Astrocyte (in vitro differentiated cells and primary cell): ENCODE data around the gene DTNA. TPM values are rescaled to one million over a fixed set of nuclear protein-coding genes. Genes with fewer than 3 reads are reported as not detected.

Source experiments
- DNase-seq: peaks from one replicate; pipeline ENCODE4 v3.0.0-alpha.2; 2010; ENCODE audit warnings: low read depth
- FAIRE-seq: peaks from 2 replicates; lab custom pipeline; 2011; peaks lifted over from hg19 to GRCh38; lab: Jason Lieb, UNC
- H2AFZ ChIP-seq: 2 replicates; pipeline ENCODE4 v1.6.0; 2012; ENCODE audit warnings: low read depth, low read length, inconsistent platforms
- H3K27ac ChIP-seq: 2 replicates; pipeline ENCODE4 v1.5.1; 2011; ENCODE audit warnings: low read depth, low read length, inconsistent platforms
- H3K27me3 ChIP-seq: 2 replicates; pipeline ENCODE4 v1.6.0; 2011; ENCODE audit warnings: low read length, inconsistent platforms; ENCODE audit not compliant: insufficient read depth
- H3K36me3 ChIP-seq: 2 replicates; pipeline ENCODE4 v1.5.1; 2011; ENCODE audit warnings: low read length, inconsistent platforms; ENCODE audit not compliant: insufficient read depth
- H3K4me1 ChIP-seq: 2 replicates; pipeline ENCODE4 v1.5.1; 2011; ENCODE audit warnings: low read length, inconsistent platforms; ENCODE audit not compliant: insufficient read depth
- H3K4me2 ChIP-seq: 2 replicates; pipeline ENCODE4 v1.6.0; 2012; ENCODE audit warnings: low read length, inconsistent platforms
- H3K4me3 ChIP-seq: 2 replicates; pipeline ENCODE4 v1.5.1; 2011; ENCODE audit warnings: low read depth, mild to moderate bottlenecking, low read length, inconsistent platforms; ENCODE audit not compliant: insufficient read depth
- H3K79me2 ChIP-seq: 2 replicates; pipeline ENCODE4 v1.6.0; 2012; ENCODE audit warnings: mild to moderate bottlenecking, low read length, inconsistent platforms; ENCODE audit not compliant: insufficient read depth
- H3K9ac ChIP-seq: 2 replicates; pipeline ENCODE4 v1.6.0; 2012; ENCODE audit warnings: mild to moderate bottlenecking, low read length, inconsistent platforms
- H3K9me3 ChIP-seq: 2 replicates; pipeline ENCODE4 v1.5.1; 2012; ENCODE audit warnings: low read depth, mild to moderate bottlenecking, low read length, inconsistent platforms; ENCODE audit not compliant: insufficient read depth
- H4K20me1 ChIP-seq: 2 replicates; pipeline ENCODE4 v1.6.0; 2012; ENCODE audit warnings: low read length, inconsistent platforms; ENCODE audit not compliant: insufficient read depth
- H3K27ac Mint-ChIP-seq: one replicate; pipeline ENCODE4 v1.8.0; 2021; ENCODE audit warnings: mild to moderate bottlenecking, mixed read lengths; ENCODE audit not compliant: unreplicated experiment
- H3K27me3 Mint-ChIP-seq: one replicate; pipeline ENCODE4 v1.8.0; 2021; ENCODE audit warnings: low read depth, mixed read lengths; ENCODE audit not compliant: unreplicated experiment
- H3K36me3 Mint-ChIP-seq: one replicate; pipeline ENCODE4 v1.8.0; 2021; ENCODE audit warnings: low read depth, mixed read lengths; ENCODE audit not compliant: unreplicated experiment
- H3K4me1 Mint-ChIP-seq: one replicate; pipeline ENCODE4 v1.8.0; 2021; ENCODE audit warnings: low read depth, mixed read lengths; ENCODE audit not compliant: unreplicated experiment
- H3K4me3 Mint-ChIP-seq: one replicate; pipeline ENCODE4 v1.8.0; 2021; ENCODE audit warnings: mild to moderate bottlenecking, moderate library complexity, mixed read lengths; ENCODE audit not compliant: unreplicated experiment
- H3K9me3 Mint-ChIP-seq: one replicate; pipeline ENCODE4 v1.8.0; 2021; ENCODE audit warnings: mild to moderate bottlenecking, mixed read lengths; ENCODE audit not compliant: unreplicated experiment
- EZH2 ChIP-seq: IDR thresholded peaks from 2 replicates; pipeline ENCODE4 v1.6.1; 2012; ENCODE audit warnings: mild to moderate bottlenecking, low read length, inconsistent platforms; ENCODE audit not compliant: insufficient read depth
- total RNA-seq: library from RNA; stranded (reverse); gene quantifications from 2 replicates; pipeline ENCODE4 v1.2.1, GENCODE V29; 2021
- TF ChIP-seq, protein P1 (sequence below): IDR thresholded peaks from 2 replicates; pipeline ENCODE4 v1.5.1; 2011; ENCODE audit warnings: low read depth, mild to moderate bottlenecking, inconsistent platforms, low read length, moderate library complexity; ENCODE audit not compliant: insufficient read depth

DTNA gene
- total RNA-seq, 1 donor from 2014 or later = 41.1 TPM

DNA sequence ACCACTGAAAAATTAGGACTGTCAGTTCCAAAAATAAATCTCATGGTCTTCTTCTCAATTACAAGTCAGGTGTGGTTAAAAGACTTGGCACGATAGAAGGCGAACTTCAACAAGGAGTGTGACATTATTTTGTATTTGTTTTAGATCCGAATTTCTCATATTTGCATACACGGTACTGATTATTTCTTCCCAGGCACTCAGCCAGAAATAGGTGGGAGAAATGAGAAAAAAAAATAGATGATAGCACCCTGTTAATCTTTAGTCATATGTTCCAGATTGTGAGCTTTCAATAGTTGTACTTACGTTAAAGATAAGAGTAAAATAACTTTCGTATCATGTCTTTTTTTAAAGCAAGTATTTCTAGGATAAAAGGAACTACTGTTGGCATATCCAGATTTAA, 106.1 kb downstream of the DTNA start:
- H3K4me3 ChIP-seq = no peak overlapping the region
- no peaks in the 10 kb centered on the region for H3K9me3 Mint-ChIP-seq
- no peak overlapping the region for H3K4me3 Mint-ChIP-seq
- TF ChIP-seq, protein P1, sequence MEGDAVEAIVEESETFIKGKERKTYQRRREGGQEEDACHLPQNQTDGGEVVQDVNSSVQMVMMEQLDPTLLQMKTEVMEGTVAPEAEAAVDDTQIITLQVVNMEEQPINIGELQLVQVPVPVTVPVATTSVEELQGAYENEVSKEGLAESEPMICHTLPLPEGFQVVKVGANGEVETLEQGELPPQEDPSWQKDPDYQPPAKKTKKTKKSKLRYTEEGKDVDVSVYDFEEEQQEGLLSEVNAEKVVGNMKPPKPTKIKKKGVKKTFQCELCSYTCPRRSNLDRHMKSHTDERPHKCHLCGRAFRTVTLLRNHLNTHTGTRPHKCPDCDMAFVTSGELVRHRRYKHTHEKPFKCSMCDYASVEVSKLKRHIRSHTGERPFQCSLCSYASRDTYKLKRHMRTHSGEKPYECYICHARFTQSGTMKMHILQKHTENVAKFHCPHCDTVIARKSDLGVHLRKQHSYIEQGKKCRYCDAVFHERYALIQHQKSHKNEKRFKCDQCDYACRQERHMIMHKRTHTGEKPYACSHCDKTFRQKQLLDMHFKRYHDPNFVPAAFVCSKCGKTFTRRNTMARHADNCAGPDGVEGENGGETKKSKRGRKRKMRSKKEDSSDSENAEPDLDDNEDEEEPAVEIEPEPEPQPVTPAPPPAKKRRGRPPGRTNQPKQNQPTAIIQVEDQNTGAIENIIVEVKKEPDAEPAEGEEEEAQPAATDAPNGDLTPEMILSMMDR = no peak
- no peak for TF ChIP-seq EZH2
- H3K27me3 ChIP-seq = no peaks in the 10 kb centered on the region
- no peaks in the 10 kb centered on the region for H3K36me3 ChIP-seq
- H4K20me1 ChIP-seq = no peaks in the 10 kb centered on the region
- no peak overlapping the region for H3K9ac ChIP-seq
- DNase-seq (no peak), FAIRE-seq (no peak)
- H3K36me3 Mint-ChIP-seq = peaks cover 11% of the 10 kb centered on the region
- H3K27me3 Mint-ChIP-seq = no peaks in the 10 kb centered on the region
- H3K4me2 ChIP-seq = no peak overlapping the region
- no peaks in the 10 kb centered on the region for H3K4me1 Mint-ChIP-seq
- H2AFZ ChIP-seq = no peak overlapping the region
- no peaks in the 10 kb centered on the region for H3K79me2 ChIP-seq
- no peak overlapping the region for H3K27ac Mint-ChIP-seq
- no peak overlapping the region for H3K27ac ChIP-seq
- H3K4me1 ChIP-seq = no peaks in the 10 kb centered on the region
- H3K9me3 ChIP-seq = no peaks in the 10 kb centered on the region

DNA sequence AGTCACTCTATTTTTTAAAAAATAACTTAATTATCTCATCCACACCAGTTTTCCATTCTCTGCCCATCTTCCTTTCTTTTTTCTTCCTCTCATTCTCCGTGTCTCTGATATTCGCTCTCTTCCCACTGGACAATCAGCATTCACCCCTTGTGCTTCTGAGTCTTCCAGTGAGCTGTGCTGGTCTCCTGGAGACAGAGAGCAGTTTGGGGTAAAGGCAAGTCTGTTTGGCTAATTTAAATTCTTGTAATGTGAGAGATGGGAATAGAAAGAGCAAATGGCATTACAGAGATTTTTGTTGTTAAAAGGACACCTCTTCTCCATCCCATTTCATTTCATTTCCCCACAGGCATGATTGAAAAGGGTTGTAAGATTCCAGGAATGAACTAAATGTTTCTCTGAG, 107.5 kb downstream of the DTNA start:
- TF ChIP-seq EZH2 = no peak
- TF ChIP-seq, protein P1 = no peak
- no peak overlapping the region for H3K27ac Mint-ChIP-seq
- FAIRE-seq (no peak), DNase-seq (no peak)
- Histone ChIP-seq H3K9ac (no peak overlapping the region), H3K27ac (no peak overlapping the region), H3K36me3 (no peaks in the 10 kb centered on the region), H2AFZ (no peak overlapping the region), H3K4me3 (no peak overlapping the region), H3K4me1 (no peaks in the 10 kb centered on the region), H3K4me2 (no peak overlapping the region), H4K20me1 (no peaks in the 10 kb centered on the region), H3K9me3 (no peaks in the 10 kb centered on the region), H3K79me2 (no peaks in the 10 kb centered on the region), H3K27me3 (no peaks in the 10 kb centered on the region)
- H3K9me3 Mint-ChIP-seq = no peaks in the 10 kb centered on the region
- H3K4me3 Mint-ChIP-seq = no peak overlapping the region
- H3K4me1 Mint-ChIP-seq = no peaks in the 10 kb centered on the region
- peaks cover 10% of the 10 kb centered on the region for H3K36me3 Mint-ChIP-seq
- H3K27me3 Mint-ChIP-seq = no peaks in the 10 kb centered on the region

DNA sequence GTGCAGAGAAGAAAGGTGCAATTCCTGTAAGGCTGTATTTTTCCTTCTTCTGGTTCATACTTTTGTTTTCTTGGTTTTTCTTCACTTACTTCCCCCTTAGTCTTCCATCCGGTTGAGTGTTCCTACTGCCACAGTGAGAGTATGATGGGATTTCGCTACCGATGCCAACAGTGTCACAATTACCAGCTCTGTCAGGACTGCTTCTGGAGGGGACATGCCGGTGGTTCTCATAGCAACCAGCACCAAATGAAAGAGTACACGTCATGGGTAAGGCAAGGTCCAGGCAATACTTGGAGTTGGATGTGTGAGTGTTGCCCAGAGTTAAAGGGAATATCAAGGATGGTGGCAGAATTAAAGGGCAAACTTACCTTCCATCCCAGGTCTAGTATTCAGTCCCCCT, 108.0 kb downstream of the DTNA start:
- Histone ChIP-seq H3K9me3 (no peaks in the 10 kb centered on the region), H3K27me3 (no peaks in the 10 kb centered on the region), H2AFZ (no peak overlapping the region), H4K20me1 (no peaks in the 10 kb centered on the region), H3K9ac (no peak overlapping the region), H3K27ac (no peak overlapping the region), H3K36me3 (no peaks in the 10 kb centered on the region), H3K79me2 (no peaks in the 10 kb centered on the region), H3K4me3 (no peak overlapping the region), H3K4me1 (no peaks in the 10 kb centered on the region), H3K4me2 (no peak overlapping the region)
- Mint-ChIP-seq H3K4me3 (no peak overlapping the region), H3K36me3 (peaks cover 9% of the 10 kb centered on the region), H3K27ac (no peak overlapping the region), H3K9me3 (no peaks in the 10 kb centered on the region), H3K4me1 (no peaks in the 10 kb centered on the region), H3K27me3 (no peaks in the 10 kb centered on the region)
- DNase-seq (no peak), FAIRE-seq (no peak)
- TF ChIP-seq, protein P1 = no peak
- TF ChIP-seq EZH2 = no peak
